Epithelial cell of esophagus (primary cell): ENCODE measurements around the gene PFKL.
"Not testable (repeated sequence)": the region's sequence is repeated elsewhere in the genome, so short reads cannot be mapped to it uniquely, and the experiment has no call there.

ENCODE experiments used
- DNase-seq: peaks from one replicate; pipeline ENCODE4 v3.0.0; 2010; ENCODE audit warnings: low read depth
- H3K4me3 ChIP-seq: 2 replicates; pipeline ENCODE4 v1.5.1; 2011; ENCODE audit warnings: mild to moderate bottlenecking, low read length, control low read depth
- TF ChIP-seq, protein P1 (sequence below): IDR thresholded peaks from 2 replicates; pipeline ENCODE4 v1.5.1; 2011; ENCODE audit warnings: low read depth, mild to moderate bottlenecking, low read length, control low read depth, inconsistent platforms; ENCODE audit not compliant: insufficient read depth; ENCODE audit errors: missing control alignments

PFKL gene

DNA sequence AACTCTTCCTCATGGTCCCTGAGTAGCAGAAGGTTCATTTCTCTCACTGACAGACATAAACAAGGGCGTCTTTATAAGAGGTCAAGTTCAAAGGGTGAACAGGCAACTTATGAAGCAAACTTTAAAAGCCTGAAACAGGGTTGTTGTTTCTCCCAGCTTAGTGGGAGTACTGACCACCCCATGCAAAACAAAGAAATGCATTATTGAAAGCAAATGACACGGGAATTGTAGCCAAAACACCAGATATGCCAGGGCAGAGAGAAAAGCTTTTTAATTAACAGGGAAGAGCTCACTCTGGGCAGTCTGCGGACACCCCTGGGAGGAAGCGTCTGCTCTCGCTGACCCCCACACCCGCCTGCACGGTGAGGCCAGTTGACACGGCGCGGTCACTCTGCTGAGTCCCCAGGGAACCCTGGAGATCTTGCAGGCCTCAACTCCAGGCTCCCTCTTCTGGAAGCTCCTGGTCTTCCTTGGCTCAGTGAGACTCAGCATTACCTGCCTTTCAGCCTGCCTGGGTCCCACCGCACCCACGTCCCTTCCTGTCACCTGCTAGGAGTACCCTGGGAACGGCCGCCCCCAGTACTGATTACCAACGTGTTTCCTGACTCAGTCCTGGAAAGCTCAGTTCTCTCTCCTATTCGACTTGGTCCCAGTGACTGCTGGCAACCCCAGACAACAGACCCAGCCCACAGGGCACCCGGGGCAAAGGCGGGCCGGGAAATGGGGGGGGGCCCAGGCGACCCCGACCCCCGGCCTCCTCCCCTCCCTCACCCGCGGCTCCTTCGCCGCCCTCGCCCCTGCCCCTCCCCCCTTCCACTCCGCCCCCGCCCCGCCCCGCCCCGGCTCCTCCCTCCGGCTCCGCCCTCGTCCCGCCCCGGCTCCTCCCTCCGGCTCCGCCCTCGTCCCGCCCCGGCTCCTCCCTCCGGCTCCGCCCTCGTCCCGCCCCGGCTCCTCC, 38.4 kb downstream of the PFKL start:
- H3K4me3 ChIP-seq: peak overlapping the region; percentile 39
- peak; percentile 68 for DNase-seq
- TF ChIP-seq, protein P1, sequence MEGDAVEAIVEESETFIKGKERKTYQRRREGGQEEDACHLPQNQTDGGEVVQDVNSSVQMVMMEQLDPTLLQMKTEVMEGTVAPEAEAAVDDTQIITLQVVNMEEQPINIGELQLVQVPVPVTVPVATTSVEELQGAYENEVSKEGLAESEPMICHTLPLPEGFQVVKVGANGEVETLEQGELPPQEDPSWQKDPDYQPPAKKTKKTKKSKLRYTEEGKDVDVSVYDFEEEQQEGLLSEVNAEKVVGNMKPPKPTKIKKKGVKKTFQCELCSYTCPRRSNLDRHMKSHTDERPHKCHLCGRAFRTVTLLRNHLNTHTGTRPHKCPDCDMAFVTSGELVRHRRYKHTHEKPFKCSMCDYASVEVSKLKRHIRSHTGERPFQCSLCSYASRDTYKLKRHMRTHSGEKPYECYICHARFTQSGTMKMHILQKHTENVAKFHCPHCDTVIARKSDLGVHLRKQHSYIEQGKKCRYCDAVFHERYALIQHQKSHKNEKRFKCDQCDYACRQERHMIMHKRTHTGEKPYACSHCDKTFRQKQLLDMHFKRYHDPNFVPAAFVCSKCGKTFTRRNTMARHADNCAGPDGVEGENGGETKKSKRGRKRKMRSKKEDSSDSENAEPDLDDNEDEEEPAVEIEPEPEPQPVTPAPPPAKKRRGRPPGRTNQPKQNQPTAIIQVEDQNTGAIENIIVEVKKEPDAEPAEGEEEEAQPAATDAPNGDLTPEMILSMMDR: peak; percentile 50

DNA sequence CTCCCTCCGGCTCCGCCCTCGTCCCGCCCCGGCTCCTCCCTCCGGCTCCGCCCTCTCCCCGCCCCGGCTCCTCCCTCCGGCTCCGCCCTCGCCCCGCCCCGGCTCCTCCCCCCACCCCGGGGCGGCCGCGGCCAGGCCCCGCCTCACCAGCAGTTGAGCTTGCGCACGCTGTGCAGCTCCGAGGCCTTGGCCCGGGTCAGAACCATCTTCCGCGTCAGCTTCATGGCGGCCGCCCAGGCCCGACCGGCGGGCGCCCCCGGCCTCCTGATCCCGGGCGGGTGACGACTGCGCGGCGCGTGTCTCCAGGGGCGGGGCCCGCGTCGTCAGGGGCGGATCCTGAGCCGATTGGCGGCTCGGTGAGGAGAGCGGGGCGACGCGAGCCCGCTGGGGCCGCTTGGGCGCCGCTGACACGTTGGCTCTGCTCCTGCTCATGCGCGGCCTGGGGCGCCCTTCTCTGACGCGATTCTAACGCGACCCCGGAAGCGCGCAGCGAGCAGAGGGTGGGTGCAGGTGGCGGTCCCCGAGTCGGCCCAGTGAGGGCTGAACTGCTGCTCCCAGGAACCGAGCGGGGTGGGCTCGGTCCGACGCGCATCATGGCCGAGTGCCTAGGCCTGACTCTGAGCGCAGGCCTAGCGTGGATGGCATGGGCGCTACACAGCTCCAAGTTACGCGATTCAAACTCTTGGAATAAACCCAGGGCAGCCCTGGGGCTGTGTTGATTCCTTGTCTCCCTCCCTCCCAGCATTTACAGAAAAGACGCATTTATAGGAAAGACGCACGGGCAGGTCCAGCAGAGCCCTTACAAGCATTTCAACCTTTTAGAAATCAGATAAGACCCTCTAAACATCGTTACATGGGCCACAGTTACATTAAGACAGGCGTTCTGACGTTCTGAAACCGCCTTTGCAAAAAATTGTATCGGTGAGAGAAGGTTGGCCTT, 39.4 kb downstream of the PFKL start, which contains the start of gene CFAP410:
Gene CFAP410, minus strand, starts transcription at position 420 of the 940 bp plus-strand sequence. Its CDS starts 196 bp downstream, at position 224.
- DNase-seq: peak; percentile 96
- TF ChIP-seq, protein P1: no peak
- peak within 1 kb of the TSS; percentile 86 for H3K4me3 ChIP-seq

DNA sequence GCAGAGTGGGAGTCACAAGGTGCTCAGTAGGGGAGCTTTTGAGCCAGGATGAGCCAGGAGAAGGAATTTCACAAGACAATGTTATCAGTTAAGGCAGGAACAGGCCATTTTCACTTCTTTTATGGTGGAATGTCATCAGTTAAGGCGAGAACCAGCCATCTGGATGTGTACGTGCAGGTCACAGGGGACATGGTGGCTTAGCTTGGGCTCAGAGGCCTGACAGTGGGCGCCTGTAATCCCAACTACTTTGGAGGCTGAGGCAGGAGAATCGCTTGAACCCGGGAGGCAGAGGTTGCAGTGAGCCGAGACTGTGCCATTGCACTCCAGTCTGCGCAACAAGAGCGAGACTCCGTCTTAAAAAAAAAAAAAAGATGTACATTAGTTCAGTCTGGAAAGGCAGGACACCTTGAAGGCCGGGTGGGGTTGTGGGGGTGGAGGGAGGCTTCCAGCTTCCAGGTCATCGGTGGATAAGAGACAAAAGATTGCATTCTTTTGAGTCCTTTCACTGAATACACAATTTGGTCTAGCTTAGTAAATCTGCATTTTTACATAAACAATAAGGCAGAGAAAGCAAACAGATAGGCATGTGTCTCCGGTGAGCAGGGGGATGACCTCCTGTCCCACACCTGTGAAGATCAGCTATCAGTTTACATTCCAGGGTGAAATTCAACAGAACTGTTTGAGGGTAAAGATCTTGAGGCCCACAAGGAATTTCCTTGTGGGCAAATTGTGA, 42.0 kb downstream of the PFKL start:
- not testable (repeated sequence) for H3K4me3 ChIP-seq, DNase-seq

DNA sequence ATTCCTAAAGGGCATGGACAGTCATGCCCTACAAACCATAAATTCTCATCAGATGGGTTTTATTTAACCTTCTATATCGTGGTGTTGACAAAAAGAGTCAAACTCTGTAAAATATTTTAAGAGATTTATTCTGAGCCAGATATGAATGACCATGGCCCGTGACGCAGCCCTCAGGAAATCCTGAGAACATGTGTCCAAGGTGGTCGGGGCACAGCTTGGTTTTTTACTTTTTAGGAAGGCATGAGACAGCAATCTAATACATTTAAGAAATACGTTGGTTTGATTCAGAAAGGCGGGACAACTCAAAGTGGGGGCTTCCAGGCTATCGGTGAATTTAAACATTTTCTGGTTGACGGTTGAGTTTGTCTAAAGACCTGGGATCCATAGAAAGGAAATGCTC, 43.1 kb downstream of the PFKL start:
- H3K4me3 ChIP-seq, DNase-seq: not testable (repeated sequence)

DNA sequence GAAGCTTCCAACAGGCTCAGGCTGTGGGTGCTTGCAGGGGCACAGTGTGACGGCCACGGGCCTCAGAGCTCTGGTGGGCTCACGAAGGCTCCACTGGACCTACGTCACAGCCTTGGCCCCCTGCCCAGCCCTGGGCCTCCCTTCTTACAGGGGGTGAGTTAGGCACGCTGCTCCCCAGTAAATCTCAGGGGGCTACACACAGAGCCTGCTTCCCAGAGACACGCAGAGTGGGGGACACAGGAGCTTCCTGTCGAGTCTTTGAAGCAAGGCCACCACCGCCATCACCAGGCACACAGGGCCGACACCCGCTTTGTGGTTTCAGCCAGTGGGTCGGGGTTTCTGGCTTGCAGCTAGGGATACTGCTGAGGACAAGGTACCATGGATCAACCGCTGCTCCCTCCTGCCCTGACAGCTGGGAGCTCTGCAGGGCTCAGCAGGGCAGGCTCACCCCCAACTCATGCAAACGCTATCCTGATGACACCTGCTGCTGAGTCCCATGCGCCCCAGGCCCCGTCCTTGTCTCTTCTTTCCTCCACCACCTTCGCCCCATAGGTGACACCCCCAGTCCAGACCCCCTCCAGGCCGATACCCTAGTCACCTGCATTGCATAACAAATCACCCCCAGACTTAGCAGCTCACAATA, 44.8 kb downstream of the PFKL start:
- DNase-seq: no peak
- H3K4me3 ChIP-seq: no peak overlapping the region
- TF ChIP-seq, protein P1: no peak

DNA sequence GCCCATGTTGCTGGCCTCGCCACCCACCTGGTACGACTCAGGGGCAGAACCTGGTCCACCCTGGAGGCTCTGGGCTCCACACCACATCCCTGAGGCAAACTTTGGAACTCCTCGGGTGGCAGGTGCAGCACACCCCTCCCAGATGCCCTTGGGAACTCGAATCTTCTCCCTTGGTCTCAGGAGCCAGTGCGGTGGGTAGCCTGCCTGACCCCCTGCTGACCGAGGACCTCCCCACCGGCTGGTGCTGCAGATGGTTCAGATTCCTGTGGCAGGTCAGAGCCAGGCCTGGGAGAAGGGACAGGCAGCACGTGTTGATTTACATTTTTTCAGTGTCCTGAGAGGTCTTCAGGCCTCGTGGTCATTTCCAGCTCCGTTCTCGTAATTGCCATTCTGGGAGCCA, 45.6 kb downstream of the PFKL start:
- H3K4me3 ChIP-seq: no peak overlapping the region
- TF ChIP-seq, protein P1: no peak
- no peak for DNase-seq

DNA sequence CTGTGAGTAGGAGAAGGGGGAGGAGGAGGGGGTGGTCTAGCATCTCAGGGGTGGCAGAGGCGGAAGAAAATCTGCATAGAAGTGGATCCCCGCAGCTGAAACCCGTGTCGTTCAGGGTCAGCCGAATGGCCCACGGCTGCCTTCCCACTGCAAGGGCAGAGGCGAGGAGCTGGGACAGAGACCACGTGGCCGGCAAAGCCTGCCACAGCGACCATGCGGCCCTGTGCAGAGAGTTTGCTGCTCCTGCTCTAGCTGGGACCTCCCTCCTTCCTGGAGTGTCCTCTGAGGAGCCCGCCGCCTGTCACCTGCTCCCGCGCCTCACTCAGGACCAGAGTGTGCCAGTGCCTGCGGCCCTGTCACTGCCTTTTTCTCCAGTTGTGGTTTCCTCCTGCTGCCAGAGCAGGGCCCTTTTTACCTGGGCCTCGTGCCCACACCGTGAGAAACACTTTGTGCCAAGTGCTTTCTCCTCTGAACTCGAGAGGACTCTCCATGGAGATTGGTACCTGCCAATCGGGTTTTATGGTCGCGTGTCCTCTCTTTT, 48.1 kb downstream of the PFKL start:
- TF ChIP-seq, protein P1: no peak
- H3K4me3 ChIP-seq: no peak overlapping the region
- DNase-seq: no peak
